Umbilical cord (tissue), 2 donors: ENCODE measurements around the gene C6orf62. TPM values are rescaled to one million over a fixed set of nuclear protein-coding genes. Genes with fewer than 3 reads are reported as not detected.
"Not testable (repeated sequence)": the region's sequence is repeated elsewhere in the genome, so short reads cannot be mapped to it uniquely, and the experiment has no call there.

Experiments
- DNase-seq: peaks from one replicate; pipeline ENCODE4 v3.0.0-alpha.2; 2015; ENCODE audit warnings: low spot score
- total RNA-seq: library from RNA; depleted of rRNA; stranded (reverse); fragments of >200 nt; gene quantifications from one replicate; pipeline ENCODE4 v1.2.3, GENCODE V29; 2014; ENCODE audit warnings: low replicate concordance; ENCODE audit not compliant: insufficient read depth

The C6orf62 gene
- total RNA-seq, 1 donor from 2014 or later: 52.5 TPM

GRCh38 chr6:24743265-24743943, 24.4 kb upstream of the C6orf62 start:
- DNase-seq: peak; percentile 48

- no peak for DNase-seq
These were observed 23.3 kb upstream of the C6orf62 start for GRCh38 chr6:24742216-24742738.

- DNase-seq: no peak
These were observed 21.9 kb upstream of the C6orf62 start for GRCh38 chr6:24740861-24741260.

GRCh38 chr6:24738741-24739140, 19.8 kb upstream of the C6orf62 start:
- DNase-seq: no peak

GRCh38 chr6:24734710-24735109, 15.8 kb upstream of the C6orf62 start:
- DNase-seq: not testable (repeated sequence)

- no peak for DNase-seq
These were observed 15.2 kb upstream of the C6orf62 start for GRCh38 chr6:24734166-24734565.

- not testable (repeated sequence) for DNase-seq
These were observed 12.6 kb upstream of the C6orf62 start for GRCh38 chr6:24731456-24732134.

GRCh38 chr6:24730653-24731052, 11.7 kb upstream of the C6orf62 start:
- not testable (repeated sequence) for DNase-seq

GRCh38 chr6:24723270-24723669, 4.3 kb upstream of the C6orf62 start:
- no peak for DNase-seq

- DNase-seq: peak; percentile 58
These were observed 2.7 kb upstream of the C6orf62 start for GRCh38 chr6:24721461-24722215.

- peak; percentile 100 for DNase-seq
These were observed 1.9 kb upstream of the C6orf62 start for GRCh38 chr6:24720604-24721460.

- DNase-seq: peak; percentile 50
These were observed 1.2 kb upstream of the C6orf62 start for GRCh38 chr6:24720131-24720603.

- DNase-seq: no peak
These were observed 367 bp downstream of the C6orf62 start for GRCh38 chr6:24718449-24719124.

- not testable (repeated sequence) for DNase-seq
These were observed 2.3 kb downstream of the C6orf62 start for GRCh38 chr6:24716602-24717148.

GRCh38 chr6:24710519-24711303, 8.2 kb downstream of the C6orf62 start:
- DNase-seq: no peak

GRCh38 chr6:24709014-24709711, 9.8 kb downstream of the C6orf62 start:
- no peak for DNase-seq

GRCh38 chr6:24708612-24709011, 10.3 kb downstream of the C6orf62 start:
- DNase-seq: no peak

- DNase-seq: no peak
These were observed 14.5 kb downstream of the C6orf62 start for GRCh38 chr6:24704468-24704867.
